Endodermal cell (in vitro differentiated cells): ENCODE data around the gene NDUFB6. TPM values are rescaled to one million over a fixed set of nuclear protein-coding genes. Genes with fewer than 3 reads are reported as not detected.
A peak's percentile ranks its signal among the peaks of the same experiment; 100 is the strongest.

Experiments used
- DNase-seq: peaks from one replicate; pipeline ENCODE4 v3.0.0-alpha.2; 2017
- H3K27ac ChIP-seq: 2 replicates; pipeline ENCODE4 v1.5.1; 2013; ENCODE audit warnings: mild to moderate bottlenecking, low read depth, low read length, moderate library complexity
- H3K27me3 ChIP-seq: 2 replicates; pipeline ENCODE4 v1.6.1; 2013; ENCODE audit warnings: mild to moderate bottlenecking, low read length, moderate library complexity; ENCODE audit not compliant: insufficient read depth, control insufficient read depth, poor library complexity, severe bottlenecking
- H3K36me3 ChIP-seq: 2 replicates; pipeline ENCODE4 v1.7.0; 2013; ENCODE audit warnings: mild to moderate bottlenecking, low read length, moderate library complexity; ENCODE audit not compliant: control insufficient read depth, insufficient read depth
- H3K4me1 ChIP-seq: one replicate; pipeline ENCODE4 v1.7.0; 2013; ENCODE audit warnings: low read length; ENCODE audit not compliant: control insufficient read depth, insufficient read depth
- H3K4me3 ChIP-seq: 2 replicates; pipeline ENCODE4 v1.5.1; 2013; ENCODE audit warnings: mild to moderate bottlenecking, low read length, moderate library complexity
- H3K9ac ChIP-seq: 2 replicates; pipeline ENCODE4 v1.6.1; 2013; ENCODE audit warnings: mild to moderate bottlenecking, low read length, moderate library complexity; ENCODE audit not compliant: poor library complexity, severe bottlenecking; ENCODE audit errors: extremely low read depth
- H3K9me3 ChIP-seq: 2 replicates; pipeline ENCODE4 v1.6.1; 2013; ENCODE audit warnings: mild to moderate bottlenecking, low read length, moderate library complexity; ENCODE audit not compliant: control insufficient read depth
- H3K27ac Mint-ChIP-seq: 2 replicates; pipeline ENCODE4 v1.8.0; 2020; ENCODE audit warnings: mixed read lengths
- H3K27me3 Mint-ChIP-seq: 2 replicates; pipeline ENCODE4 v1.8.0; 2021; ENCODE audit warnings: mild to moderate bottlenecking, mixed read lengths; ENCODE audit not compliant: insufficient read depth
- H3K36me3 Mint-ChIP-seq: 2 replicates; pipeline ENCODE4 v1.8.0; 2020; ENCODE audit warnings: low read depth, mixed read lengths
- H3K4me1 Mint-ChIP-seq: 2 replicates; pipeline ENCODE4 v1.8.0; 2020; ENCODE audit warnings: mixed read lengths
- H3K4me3 Mint-ChIP-seq: 2 replicates; pipeline ENCODE4 v1.8.0; 2020; ENCODE audit warnings: mild to moderate bottlenecking, moderate library complexity, mixed read lengths
- H3K9me3 Mint-ChIP-seq: 2 replicates; pipeline ENCODE4 v1.8.0; 2020; ENCODE audit warnings: mild to moderate bottlenecking, mixed read lengths
- WGBS, 2 experiments: methylation state at CpG; one replicate each; pipeline versions ENCODE4 v1.1.5 to v1.1.7; 2013; ENCODE audit warnings: missing lambda C conversion rate in 2 of 2, mixed read lengths in 1 of 2; ENCODE audit not compliant: insufficient coverage in 1 of 2, insufficient read length in 1 of 2; 5-methylcytosine and 5-hydroxymethylcytosine counted together
- total RNA-seq, 2 donors: library from RNA; stranded (reverse); fragmentation: NEBNext Ultra II Directional in 1 of 2; extraction: Animal tissue kit (Norgen Biotek cat#: 25700) in 1 of 2; gene quantifications; 2 replicates in 1 of 2; 3 replicates in 1 of 2; pipeline ENCODE4 v1.2.1, GENCODE V29; 2021
- TF ChIP-seq, protein P1 (sequence below): fragments of 200-600 bp; sonication (generic); conservative IDR thresholded peaks from 2 replicates; pipeline ENCODE4 v1.5.0; 2021; ENCODE audit warnings: antibody characterized with exemption, mild to moderate bottlenecking

NDUFB6 gene
- total RNA-seq, 2 donors from 2014 or later: 48.8 to 54.9 TPM

- peaks cover 11% of the 10 kb centered on the region for H3K27me3 Mint-ChIP-seq
- Histone ChIP-seq H3K4me3 (no peak overlapping the region), H3K27ac (no peak overlapping the region), H3K9me3 (peaks cover 5% of the 10 kb centered on the region), H3K36me3 (no peaks in the 10 kb centered on the region), H3K4me1 (no peaks in the 10 kb centered on the region), H3K27me3 (no peaks in the 10 kb centered on the region), H3K9ac (no peak overlapping the region)
- peaks cover 5% of the 10 kb centered on the region for H3K9me3 Mint-ChIP-seq
- H3K4me1 Mint-ChIP-seq: peaks cover 3% of the 10 kb centered on the region
- no peak for DNase-seq
- H3K27ac Mint-ChIP-seq: no peak overlapping the region
- 67% methylated on average over 5 to 6 of the region's 6 CpGs for WGBS, 2 experiments
- H3K36me3 Mint-ChIP-seq: no peaks in the 10 kb centered on the region
- TF ChIP-seq, protein P1, sequence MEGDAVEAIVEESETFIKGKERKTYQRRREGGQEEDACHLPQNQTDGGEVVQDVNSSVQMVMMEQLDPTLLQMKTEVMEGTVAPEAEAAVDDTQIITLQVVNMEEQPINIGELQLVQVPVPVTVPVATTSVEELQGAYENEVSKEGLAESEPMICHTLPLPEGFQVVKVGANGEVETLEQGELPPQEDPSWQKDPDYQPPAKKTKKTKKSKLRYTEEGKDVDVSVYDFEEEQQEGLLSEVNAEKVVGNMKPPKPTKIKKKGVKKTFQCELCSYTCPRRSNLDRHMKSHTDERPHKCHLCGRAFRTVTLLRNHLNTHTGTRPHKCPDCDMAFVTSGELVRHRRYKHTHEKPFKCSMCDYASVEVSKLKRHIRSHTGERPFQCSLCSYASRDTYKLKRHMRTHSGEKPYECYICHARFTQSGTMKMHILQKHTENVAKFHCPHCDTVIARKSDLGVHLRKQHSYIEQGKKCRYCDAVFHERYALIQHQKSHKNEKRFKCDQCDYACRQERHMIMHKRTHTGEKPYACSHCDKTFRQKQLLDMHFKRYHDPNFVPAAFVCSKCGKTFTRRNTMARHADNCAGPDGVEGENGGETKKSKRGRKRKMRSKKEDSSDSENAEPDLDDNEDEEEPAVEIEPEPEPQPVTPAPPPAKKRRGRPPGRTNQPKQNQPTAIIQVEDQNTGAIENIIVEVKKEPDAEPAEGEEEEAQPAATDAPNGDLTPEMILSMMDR: peak; percentile 72
- H3K4me3 Mint-ChIP-seq: no peak overlapping the region
Observed at GRCh38 chr9:32589083-32589723, 16.2 kb upstream of the NDUFB6 start.

- Histone ChIP-seq H3K9ac (no peak overlapping the region), H3K4me1 (no peaks in the 10 kb centered on the region), H3K27ac (no peak overlapping the region), H3K27me3 (no peaks in the 10 kb centered on the region), H3K4me3 (no peak overlapping the region), H3K36me3 (no peaks in the 10 kb centered on the region), H3K9me3 (peaks cover 5% of the 10 kb centered on the region)
- no peak overlapping the region for H3K4me3 Mint-ChIP-seq
- peaks cover 5% of the 10 kb centered on the region for H3K9me3 Mint-ChIP-seq
- no peak for DNase-seq
- H3K27me3 Mint-ChIP-seq: peaks cover 11% of the 10 kb centered on the region
- TF ChIP-seq, protein P1: peak; percentile 49
- H3K27ac Mint-ChIP-seq: no peak overlapping the region
- H3K36me3 Mint-ChIP-seq: no peaks in the 10 kb centered on the region
- H3K4me1 Mint-ChIP-seq: peaks cover 2% of the 10 kb centered on the region
Observed at GRCh38 chr9:32587901-32588300, 14.9 kb upstream of the NDUFB6 start.

GRCh38 chr9:32584784-32585183, 11.8 kb upstream of the NDUFB6 start:
- Mint-ChIP-seq H3K36me3 (no peaks in the 10 kb centered on the region), H3K4me1 (peaks cover 13% of the 10 kb centered on the region), H3K9me3 (peaks cover 5% of the 10 kb centered on the region), H3K27me3 (peaks cover 11% of the 10 kb centered on the region), H3K4me3 (no peak overlapping the region), H3K27ac (no peak overlapping the region)
- no peak overlapping the region for H3K27ac ChIP-seq
- no peaks in the 10 kb centered on the region for H3K36me3 ChIP-seq
- WGBS, 2 experiments: 70 to 80% methylated on average over 1 to 2 of the region's 2 CpGs
- H3K4me1 ChIP-seq: no peaks in the 10 kb centered on the region
- no peak overlapping the region for H3K9ac ChIP-seq
- TF ChIP-seq, protein P1: no peak
- no peaks in the 10 kb centered on the region for H3K27me3 ChIP-seq
- no peak overlapping the region for H3K4me3 ChIP-seq
- H3K9me3 ChIP-seq: peaks cover 5% of the 10 kb centered on the region
- no peak for DNase-seq
